Heart left ventricle (tissue), 13 donors: ENCODE results near the gene TRAPPC12.

Experiments
- CTCF ChIP-seq, 12 donors: fragments of 200-600 bp; sonication (generic) in 4 of 12; IDR thresholded peaks; one replicate each; pipeline versions ENCODE4 v1.5.0 to v1.8.0; 2018 to 2022; ENCODE audit warnings: antibody characterized with exemption in 12 of 12, mild to moderate bottlenecking in 5 of 12
- POLR2A ChIP-seq, 2 donors: fragments of 450-650 bp; IDR thresholded peaks; one replicate each; pipeline ENCODE4 v1.6.1; 2017; ENCODE audit warnings: antibody characterized with exemption in 2 of 2, mild to moderate bottlenecking in 2 of 2, moderate library complexity in 2 of 2
- donor health status: ischemic (EF 13 %, LVEDD 7.1; RV severe dilation, severe dysfunction).
- donor health status: DM: no; HTN: yes; CAD: no.
- donor health status: DM: no; HTN: no; CAD: no.
- donor health status: ischemic (EF 25% LVEDD 6.9; RV normal size, moderate dysfunction).
- donor health status: ischemic (EF 25% LVEDD 5.7; RV mildly dilated, moderate dysfunction).
- donor health status: ischemic (EF 35%, LVEDD 5.7; RV mildly dilated, moderate dysfunction).
- donor health status: nonischemic (EF 11% LVEDD 7.7; RV severe dilation, severe dysfunction).
- donor health status: DM: yes; HTN: yes; CAD: no.
- donor health status: PGD.
- donor health status: ischemic (EF 29% LVEDD 5.4; RV normal size, mild dysfunction).
- donor health status: nonischemic (EF 23%, LVEDD 6.1; RV moderate dilation, normal function).

GRCh38 chr2:3469486-3469885, 90.0 kb downstream of the TRAPPC12 start:
- TF ChIP-seq CTCF (IDR thresholded peaks at IDR 0.05) (no peak), POLR2A (IDR thresholded peaks at IDR 0.05) (no peak)
